ENCODE data around the gene PLCL2.

- TF ChIP-seq EZH2 (IDR thresholded peaks at IDR 0.05; ENCODE audit: borderline replicate concordance, low read depth, low read length, poor library complexity, severe bottlenecking) (no peak), CTCF (conservative IDR thresholded peaks at IDR 0.05; ENCODE audit: low read depth, low read length) (no peak)
Observed at GRCh38 chr3:16866571-16866970, 18.2 kb upstream of the PLCL2 start.
